Endothelial cell of umbilical vein (primary cell): Measurements from ENCODE around the gene FOXL1. TPM values are rescaled to one million over a fixed set of nuclear protein-coding genes. Genes with fewer than 3 reads are reported as not detected.

Source experiments
- BruUV-seq: library from RNA; stranded (reverse); fragments of 400-500 nt; replicated peaks from 2 replicates; lab custom pipeline; 2021; lab: Mats Ljungman, UMichigan
- CTCF ChIA-PET: fragments of 300-600, 350-600 bp; sonication (Branson Sonifier 250); formaldehyde crosslinking; loops from one replicate; lab custom pipeline; 2021; ENCODE audit warnings: antibody characterized with exemption, inconsistent platforms; lab: Charles Lee
- POLR2A ChIA-PET: fragments of 300-600, 350-600 bp; sonication (Branson Sonifier 250); formaldehyde crosslinking; loops from one replicate; lab custom pipeline; 2021; ENCODE audit warnings: antibody characterized with exemption, inconsistent platforms; lab: Charles Lee
- DNase-seq: peaks from one replicate; pipeline ENCODE4 v3.0.0-alpha.2; 2011; ENCODE audit warnings: low read depth, low spot score
- FAIRE-seq: peaks from 2 replicates; lab custom pipeline; 2011; peaks lifted over from hg19 to GRCh38; lab: Jason Lieb, UNC
- H2AFZ ChIP-seq: 2 replicates; pipeline ENCODE4 v1.6.0; 2012; ENCODE audit warnings: low read depth, low read length, control low read depth, inconsistent platforms
- H3K27ac ChIP-seq: 2 replicates; pipeline ENCODE4 v1.5.1; 2011; ENCODE audit warnings: low read depth, mild to moderate bottlenecking, control low read depth, low read length, moderate library complexity; ENCODE audit not compliant: insufficient read depth
- H3K27me3 ChIP-seq, 2 experiments: 2 replicates each; pipeline versions ENCODE4 v1.6.0 to v1.6.1; 2011; ENCODE audit warnings: low read length in 2 of 2, mixed read lengths in 1 of 2; ENCODE audit not compliant: control insufficient read depth in 2 of 2, insufficient read depth in 2 of 2
- H3K36me3 ChIP-seq, 2 experiments: 2 replicates in 1 of 2; 3 replicates in 1 of 2; pipeline ENCODE4 v1.5.1; 2011; ENCODE audit warnings: low read length in 2 of 2, mild to moderate bottlenecking in 1 of 2, moderate library complexity in 1 of 2; ENCODE audit not compliant: control insufficient read depth in 2 of 2, insufficient read depth in 2 of 2; ENCODE audit errors: extremely low read depth in 1 of 2
- H3K4me1 ChIP-seq: 3 replicates; pipeline ENCODE4 v1.5.1; 2011; ENCODE audit warnings: mild to moderate bottlenecking, low read length; ENCODE audit not compliant: control insufficient read depth, insufficient read depth; ENCODE audit errors: extremely low read depth
- H3K4me2 ChIP-seq: 2 replicates; pipeline ENCODE4 v1.6.1; 2011; ENCODE audit warnings: low read length, control low read depth, mixed read lengths; ENCODE audit not compliant: insufficient read depth
- H3K4me3 ChIP-seq, 3 experiments: fragments of 200-600 bp in 1 of 3; sonication (generic), shearing (Covaris generic) in 1 of 3; replicated peaks in 1 of 3; 2 replicates each; pipeline ENCODE4 v1.5.1; 2011 to 2016; ENCODE audit warnings: control low read depth in 3 of 3, low read length in 3 of 3, mild to moderate bottlenecking in 2 of 3, inconsistent platforms in 1 of 3, low read depth in 1 of 3, moderate library complexity in 1 of 3; ENCODE audit not compliant: insufficient read depth in 1 of 3
- H3K79me2 ChIP-seq: 2 replicates; pipeline ENCODE4 v1.6.0; 2012; ENCODE audit warnings: low read length, inconsistent platforms; ENCODE audit not compliant: control insufficient read depth, insufficient read depth
- H3K9ac ChIP-seq: replicated peaks from 2 replicates; pipeline ENCODE3; 2011; ENCODE audit warnings: low read length, control low read depth; ENCODE audit not compliant: insufficient read depth; ENCODE audit errors: extremely low read depth
- H3K9me1 ChIP-seq: replicated peaks from 3 replicates; pipeline ENCODE4 v1.6.0; 2011; ENCODE audit warnings: mild to moderate bottlenecking, low read length; ENCODE audit not compliant: control insufficient read depth, insufficient read depth; ENCODE audit errors: extremely low read depth
- H3K9me3 ChIP-seq: replicated peaks from 2 replicates; pipeline ENCODE4 v1.5.1; 2012; ENCODE audit warnings: low read length, inconsistent platforms; ENCODE audit not compliant: control insufficient read depth, insufficient read depth
- H4K20me1 ChIP-seq: replicated peaks from 2 replicates; pipeline ENCODE3; 2011; ENCODE audit warnings: mild to moderate bottlenecking, low read length; ENCODE audit not compliant: control insufficient read depth, insufficient read depth; ENCODE audit errors: extremely low read depth
- EZH2 ChIP-seq: IDR thresholded peaks from 2 replicates; pipeline ENCODE4 v1.6.1; 2012; ENCODE audit warnings: borderline replicate concordance, low read depth, mild to moderate bottlenecking, moderate library complexity, low read length, inconsistent platforms; ENCODE audit not compliant: severe bottlenecking
- FOS ChIP-seq: IDR thresholded peaks from 2 replicates; pipeline ENCODE4 v1.6.1; 2011; ENCODE audit warnings: mild to moderate bottlenecking, low read length, moderate library complexity, borderline replicate concordance; ENCODE audit not compliant: insufficient read depth
- GATA2 ChIP-seq: IDR thresholded peaks from 2 replicates; pipeline ENCODE4 v1.7.0; 2011; ENCODE audit warnings: low read depth, mild to moderate bottlenecking, moderate library complexity, mixed read lengths, low read length; ENCODE audit not compliant: insufficient read length, insufficient read depth
- JUN ChIP-seq: IDR thresholded peaks from 2 replicates; pipeline ENCODE4 v1.6.1; 2011; ENCODE audit warnings: borderline replicate concordance, low read depth; ENCODE audit not compliant: insufficient read length, insufficient read depth
- MYC ChIP-seq: IDR thresholded peaks from one replicate; pipeline ENCODE4 v1.6.1; 2011; ENCODE audit warnings: mild to moderate bottlenecking, low read depth, low read length
- POLR2A ChIP-seq: IDR thresholded peaks from 2 replicates; pipeline ENCODE4 v1.6.1; 2012; ENCODE audit warnings: low read depth, mild to moderate bottlenecking, control low read depth, low read length
- POLR2AphosphoS5 ChIP-seq: IDR thresholded peaks from 2 replicates; pipeline ENCODE4 v1.6.1; 2012; ENCODE audit warnings: low read depth, mild to moderate bottlenecking, control low read depth, low read length, moderate library complexity; ENCODE audit not compliant: insufficient read depth
- dilution Hi-C: fragments of 300-500 bp; cut with MboI; formaldehyde crosslinking; loops from one replicate; pipeline ENCODE4 v1.15.0; 2019; ENCODE audit warnings: low sequenced_read_pairs; ENCODE audit not compliant: extremely low pct_ligation_motif_present
- intact Hi-C: fragments of 100-400 bp; cut with micrococcal nuclease; formaldehyde crosslinking; loops from one replicate; pipeline ENCODE4 v1.10.0; 2022
- polyA plus RNA-seq, 4 experiments: library from polyadenylated mRNA; depleted of rRNA in 3 of 4; stranded (reverse) in 3 of 4; unstranded in 1 of 4; fragments of >200 nt; gene quantifications; 2 replicates each; pipeline versions ENCODE4 v1.2.1 to v1.2.3, GENCODE V29; 2011 to 2012; ENCODE audit warnings: missing spikeins in 1 of 4
- total RNA-seq: library from RNA; stranded (reverse); gene quantifications from 2 replicates; pipeline ENCODE4 v1.2.3, GENCODE V29; 2021
- TF ChIP-seq, protein P1 (sequence below), 2 donors: IDR thresholded peaks; 1 replicate in 1 of 2; 2 replicates in 1 of 2; pipeline ENCODE4 v1.5.1; 2011; ENCODE audit warnings: low read length in 2 of 2, mild to moderate bottlenecking in 2 of 2, moderate library complexity in 2 of 2, control low read depth in 1 of 2, inconsistent platforms in 1 of 2, low read depth in 1 of 2; ENCODE audit not compliant: insufficient read depth in 1 of 2; ENCODE audit errors: extremely low read depth in 1 of 2
- TF ChIP-seq, protein P2 (sequence below): IDR thresholded peaks from 2 replicates; pipeline ENCODE4 v1.6.1; 2011; ENCODE audit not compliant: insufficient read depth, insufficient read length

Gene FOXL1
- total and polyA plus RNA-seq, 2 donors (not counting 3 experiments of a cell fraction or from before 2014, with no cell fraction given), result 2.8 to 3.8 TPM

DNA sequence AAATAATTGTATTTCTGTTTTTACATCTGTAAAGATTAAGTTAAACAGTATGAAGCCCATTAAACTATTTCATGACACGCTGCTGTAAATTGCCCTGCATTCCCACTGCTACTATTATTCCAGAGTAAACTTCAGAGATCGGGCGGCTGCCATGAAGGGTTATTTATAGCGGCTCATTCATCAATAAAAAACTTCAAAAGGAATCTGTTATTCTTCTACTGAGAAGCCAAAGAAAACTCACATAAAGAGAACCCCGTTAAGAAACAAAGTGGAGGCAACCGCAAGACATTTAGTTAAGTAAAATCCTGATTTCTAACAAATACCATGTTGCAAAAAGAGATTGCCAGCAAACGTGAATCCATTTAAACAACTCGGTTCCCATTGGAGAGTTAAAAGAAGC lies 16.4 kb downstream of the FOXL1 start:
- TF ChIP-seq MYC (no peak), FOS (no peak), GATA2 (no peak), POLR2AphosphoS5 (no peak), POLR2A (no peak), JUN (no peak), EZH2 (no peak)
- TF ChIP-seq, protein P1, sequence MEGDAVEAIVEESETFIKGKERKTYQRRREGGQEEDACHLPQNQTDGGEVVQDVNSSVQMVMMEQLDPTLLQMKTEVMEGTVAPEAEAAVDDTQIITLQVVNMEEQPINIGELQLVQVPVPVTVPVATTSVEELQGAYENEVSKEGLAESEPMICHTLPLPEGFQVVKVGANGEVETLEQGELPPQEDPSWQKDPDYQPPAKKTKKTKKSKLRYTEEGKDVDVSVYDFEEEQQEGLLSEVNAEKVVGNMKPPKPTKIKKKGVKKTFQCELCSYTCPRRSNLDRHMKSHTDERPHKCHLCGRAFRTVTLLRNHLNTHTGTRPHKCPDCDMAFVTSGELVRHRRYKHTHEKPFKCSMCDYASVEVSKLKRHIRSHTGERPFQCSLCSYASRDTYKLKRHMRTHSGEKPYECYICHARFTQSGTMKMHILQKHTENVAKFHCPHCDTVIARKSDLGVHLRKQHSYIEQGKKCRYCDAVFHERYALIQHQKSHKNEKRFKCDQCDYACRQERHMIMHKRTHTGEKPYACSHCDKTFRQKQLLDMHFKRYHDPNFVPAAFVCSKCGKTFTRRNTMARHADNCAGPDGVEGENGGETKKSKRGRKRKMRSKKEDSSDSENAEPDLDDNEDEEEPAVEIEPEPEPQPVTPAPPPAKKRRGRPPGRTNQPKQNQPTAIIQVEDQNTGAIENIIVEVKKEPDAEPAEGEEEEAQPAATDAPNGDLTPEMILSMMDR (IDR thresholded peaks at IDR 0.05; ENCODE audit: extremely low read depth in 1 of 2, insufficient read depth in 1 of 2, low read depth in 1 of 2, low read length in 2 of 2), result no peak
- TF ChIP-seq, protein P2, sequence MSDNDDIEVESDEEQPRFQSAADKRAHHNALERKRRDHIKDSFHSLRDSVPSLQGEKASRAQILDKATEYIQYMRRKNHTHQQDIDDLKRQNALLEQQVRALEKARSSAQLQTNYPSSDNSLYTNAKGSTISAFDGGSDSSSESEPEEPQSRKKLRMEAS, result no peak
- peaks cover 17% of the 10 kb centered on the region for H3K4me1 ChIP-seq
- no peaks in the 10 kb centered on the region for H3K79me2 ChIP-seq
- BruUV-seq, result no TSS peak
- H3K4me2 ChIP-seq, result no peak overlapping the region
- DNase-seq (no peak), FAIRE-seq (no peak)
- no peaks in the 10 kb centered on the region for H3K36me3 ChIP-seq
- H3K9me1 ChIP-seq, result no peaks in the 10 kb centered on the region
- no peak overlapping the region for H3K4me3 ChIP-seq
- CTCF ChIA-PET, result no interaction called here
- H3K27me3 ChIP-seq, result no peaks in the 10 kb centered on the region
- H3K27ac ChIP-seq, result no peak overlapping the region
- no peak overlapping the region for H3K9ac ChIP-seq
- H2AFZ ChIP-seq, result no peak overlapping the region
- dilution Hi-C loops, result no loop called here
- intact Hi-C loops, result no loop called here
- POLR2A ChIA-PET, result no interaction called here
- H3K9me3 ChIP-seq, result no peaks in the 10 kb centered on the region
- H4K20me1 ChIP-seq, result no peaks in the 10 kb centered on the region
